Panc1 (cell line): Measurements from ENCODE around the gene MRPL44.

ENCODE experiments used
- POLR2AphosphoS5 ChIP-seq: IDR thresholded peaks from 2 replicates; pipeline ENCODE4 v1.6.1; 2012; ENCODE audit warnings: mild to moderate bottlenecking, low read depth, low read length, moderate library complexity
- TCF7L2 ChIP-seq: IDR thresholded peaks from 2 replicates; pipeline ENCODE4 v1.6.1; 2011; ENCODE audit warnings: mild to moderate bottlenecking, low read depth, low read length, inconsistent platforms
- TF ChIP-seq, protein P1 (sequence below): fragments of 450-650 bp; IDR thresholded peaks from 2 replicates; pipeline ENCODE4 v1.5.1; 2017; ENCODE audit warnings: mild to moderate bottlenecking
- TF ChIP-seq, protein P2 (sequence below), 2 experiments: IDR thresholded peaks; 2 replicates each; pipeline ENCODE4 v1.6.1; 2011 to 2012; ENCODE audit warnings: low read depth in 2 of 2, control low read depth in 1 of 2, low read length in 1 of 2, mild to moderate bottlenecking in 1 of 2, moderate library complexity in 1 of 2; ENCODE audit not compliant: insufficient read depth in 1 of 2

DNA sequence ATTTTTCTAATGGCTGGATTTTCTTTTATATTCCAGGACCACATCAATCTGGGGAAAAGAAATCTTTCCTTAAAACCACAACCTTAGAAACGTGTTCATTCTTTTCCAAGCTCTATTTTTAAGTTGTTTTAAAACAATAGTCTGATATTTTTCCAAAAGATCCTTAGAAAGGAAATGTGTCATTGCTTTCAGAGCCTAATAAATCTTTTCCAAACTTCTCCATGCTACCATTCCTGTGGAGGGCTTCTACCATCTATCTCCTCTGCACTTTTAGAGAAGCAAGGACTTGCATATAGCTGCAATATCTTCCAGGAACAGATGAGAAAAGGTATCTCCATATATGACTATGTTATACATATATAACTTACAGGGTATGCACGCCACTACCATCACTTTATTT lies 33.3 kb upstream of the MRPL44 start:
- TF ChIP-seq, protein P1, sequence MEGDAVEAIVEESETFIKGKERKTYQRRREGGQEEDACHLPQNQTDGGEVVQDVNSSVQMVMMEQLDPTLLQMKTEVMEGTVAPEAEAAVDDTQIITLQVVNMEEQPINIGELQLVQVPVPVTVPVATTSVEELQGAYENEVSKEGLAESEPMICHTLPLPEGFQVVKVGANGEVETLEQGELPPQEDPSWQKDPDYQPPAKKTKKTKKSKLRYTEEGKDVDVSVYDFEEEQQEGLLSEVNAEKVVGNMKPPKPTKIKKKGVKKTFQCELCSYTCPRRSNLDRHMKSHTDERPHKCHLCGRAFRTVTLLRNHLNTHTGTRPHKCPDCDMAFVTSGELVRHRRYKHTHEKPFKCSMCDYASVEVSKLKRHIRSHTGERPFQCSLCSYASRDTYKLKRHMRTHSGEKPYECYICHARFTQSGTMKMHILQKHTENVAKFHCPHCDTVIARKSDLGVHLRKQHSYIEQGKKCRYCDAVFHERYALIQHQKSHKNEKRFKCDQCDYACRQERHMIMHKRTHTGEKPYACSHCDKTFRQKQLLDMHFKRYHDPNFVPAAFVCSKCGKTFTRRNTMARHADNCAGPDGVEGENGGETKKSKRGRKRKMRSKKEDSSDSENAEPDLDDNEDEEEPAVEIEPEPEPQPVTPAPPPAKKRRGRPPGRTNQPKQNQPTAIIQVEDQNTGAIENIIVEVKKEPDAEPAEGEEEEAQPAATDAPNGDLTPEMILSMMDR = no peak
- TF ChIP-seq POLR2AphosphoS5 (no peak), TCF7L2 (no peak)
- TF ChIP-seq, protein P2, sequence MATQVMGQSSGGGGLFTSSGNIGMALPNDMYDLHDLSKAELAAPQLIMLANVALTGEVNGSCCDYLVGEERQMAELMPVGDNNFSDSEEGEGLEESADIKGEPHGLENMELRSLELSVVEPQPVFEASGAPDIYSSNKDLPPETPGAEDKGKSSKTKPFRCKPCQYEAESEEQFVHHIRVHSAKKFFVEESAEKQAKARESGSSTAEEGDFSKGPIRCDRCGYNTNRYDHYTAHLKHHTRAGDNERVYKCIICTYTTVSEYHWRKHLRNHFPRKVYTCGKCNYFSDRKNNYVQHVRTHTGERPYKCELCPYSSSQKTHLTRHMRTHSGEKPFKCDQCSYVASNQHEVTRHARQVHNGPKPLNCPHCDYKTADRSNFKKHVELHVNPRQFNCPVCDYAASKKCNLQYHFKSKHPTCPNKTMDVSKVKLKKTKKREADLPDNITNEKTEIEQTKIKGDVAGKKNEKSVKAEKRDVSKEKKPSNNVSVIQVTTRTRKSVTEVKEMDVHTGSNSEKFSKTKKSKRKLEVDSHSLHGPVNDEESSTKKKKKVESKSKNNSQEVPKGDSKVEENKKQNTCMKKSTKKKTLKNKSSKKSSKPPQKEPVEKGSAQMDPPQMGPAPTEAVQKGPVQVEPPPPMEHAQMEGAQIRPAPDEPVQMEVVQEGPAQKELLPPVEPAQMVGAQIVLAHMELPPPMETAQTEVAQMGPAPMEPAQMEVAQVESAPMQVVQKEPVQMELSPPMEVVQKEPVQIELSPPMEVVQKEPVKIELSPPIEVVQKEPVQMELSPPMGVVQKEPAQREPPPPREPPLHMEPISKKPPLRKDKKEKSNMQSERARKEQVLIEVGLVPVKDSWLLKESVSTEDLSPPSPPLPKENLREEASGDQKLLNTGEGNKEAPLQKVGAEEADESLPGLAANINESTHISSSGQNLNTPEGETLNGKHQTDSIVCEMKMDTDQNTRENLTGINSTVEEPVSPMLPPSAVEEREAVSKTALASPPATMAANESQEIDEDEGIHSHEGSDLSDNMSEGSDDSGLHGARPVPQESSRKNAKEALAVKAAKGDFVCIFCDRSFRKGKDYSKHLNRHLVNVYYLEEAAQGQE (IDR thresholded peaks at IDR 0.05; ENCODE audit: insufficient read depth in 1 of 2, low read depth in 2 of 2, low read length in 1 of 2) = no peak
